Measurements from ENCODE around the gene ADAM12. TPM values are rescaled to one million over a fixed set of nuclear protein-coding genes. Genes with fewer than 3 reads are reported as not detected.

Gene ADAM12
- polyA plus RNA-seq, 3 donors = 0.05 TPM; not detected in 2

GRCh38 chr10:126312167-126312566, 76.1 kb downstream of the ADAM12 start:
- H4K20me1 ChIP-seq (ENCODE audit: insufficient read depth, low read length) = no peaks in the 10 kb centered on the region
- TF ChIP-seq CTCF (IDR thresholded peaks at IDR 0.05) = no peak
- no peaks in the 10 kb centered on the region for H3K36me3 ChIP-seq (replicated peaks in 1 of 2; ENCODE audit: control insufficient read depth in 1 of 2, insufficient read depth in 2 of 2, low read length in 2 of 2)
- H3K27me3 ChIP-seq (ENCODE audit: control insufficient read depth in 2 of 2, insufficient read depth in 2 of 2, low read length in 2 of 2) = no peaks in the 10 kb centered on the region
- no peaks in the 10 kb centered on the region for H3K4me1 Mint-ChIP-seq
- H3K9me3 ChIP-seq (replicated peaks in 1 of 2; ENCODE audit: control insufficient read depth in 1 of 2, insufficient read depth in 1 of 2, low read length in 2 of 2) = no peaks in the 10 kb centered on the region
- no peak overlapping the region for H2AFZ ChIP-seq (ENCODE audit: insufficient read depth, low read depth, low read length, poor library complexity, severe bottlenecking)
- 97% methylated on average over 4 of the region's 9 CpGs for WGBS (ENCODE audit: insufficient coverage)
- H3K36me3 Mint-ChIP-seq = no peaks in the 10 kb centered on the region
- H3K4me1 ChIP-seq (ENCODE audit: control insufficient read depth in 1 of 2, insufficient read depth in 2 of 2, low read length in 2 of 2) = no peaks in the 10 kb centered on the region
- DNase-seq = no peak
- intact Hi-C loops (cut with micrococcal nuclease) = no loop called here
- H3K79me2 ChIP-seq (ENCODE audit: insufficient read depth, low read length) = no peaks in the 10 kb centered on the region
- no peak overlapping the region for H3K27ac Mint-ChIP-seq
- H3K9me3 Mint-ChIP-seq = peaks cover 0 to 10% (median 3%) of the 10 kb centered on the region in 7 donors
- H3K27me3 Mint-ChIP-seq (ENCODE audit: low read depth in 3 of 3) = peaks cover 1 to 2% (median 1%) of the 10 kb centered on the region in 3 donors
- no peak overlapping the region for H3K4me2 ChIP-seq (replicated peaks; ENCODE audit: extremely low read depth, low read length, poor library complexity, severe bottlenecking)
- no peak overlapping the region for H3K4me3 ChIP-seq (replicated peaks in 1 of 3; ENCODE audit: low read depth in 2 of 3, low read length in 3 of 3)
- H3K27ac ChIP-seq (ENCODE audit: low read depth in 1 of 2, low read length in 2 of 2) = no peak overlapping the region
- no peak overlapping the region for H3K4me3 Mint-ChIP-seq
- no peak overlapping the region for H3K9ac ChIP-seq (ENCODE audit: insufficient read depth, low read length, poor library complexity, severe bottlenecking)

DNA sequence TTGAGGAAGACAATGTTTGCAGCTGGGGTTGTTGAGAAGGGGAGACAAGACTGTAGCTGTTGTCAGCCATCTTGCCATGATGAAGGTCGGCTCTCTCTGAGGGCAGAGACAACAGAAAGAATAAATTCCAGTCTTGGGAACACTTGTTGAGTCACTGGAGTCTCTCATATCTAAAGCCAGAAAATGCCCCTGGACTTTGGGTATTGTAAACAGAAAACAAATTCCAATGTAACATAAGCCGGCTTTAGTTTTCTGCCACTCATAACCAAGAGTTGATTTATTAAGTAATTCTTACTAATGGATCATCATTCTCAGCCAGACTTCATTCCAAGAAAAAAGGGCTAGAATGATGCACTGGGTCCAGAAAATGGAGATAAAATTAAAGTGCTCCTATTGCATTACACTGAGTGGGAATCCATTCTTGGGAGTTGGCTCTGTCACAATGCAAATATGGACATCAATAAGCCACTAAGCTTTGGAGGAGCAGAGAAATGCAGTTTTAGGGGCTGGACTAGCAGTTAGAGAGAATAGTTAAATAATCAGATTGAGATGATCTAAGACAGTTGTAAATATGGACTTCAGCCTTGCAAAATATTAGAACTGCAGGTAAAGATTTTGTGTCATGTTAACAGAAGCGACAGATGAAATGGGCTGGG, 78.9 kb downstream of the ADAM12 start:
- Histone ChIP-seq H3K79me2 (ENCODE audit: insufficient read depth, low read length) (no peaks in the 10 kb centered on the region), H3K4me1 (ENCODE audit: control insufficient read depth in 1 of 2, insufficient read depth in 2 of 2, low read length in 2 of 2) (no peaks in the 10 kb centered on the region), H3K9me3 (replicated peaks in 1 of 2; ENCODE audit: control insufficient read depth in 1 of 2, insufficient read depth in 1 of 2, low read length in 2 of 2) (no peaks in the 10 kb centered on the region), H3K27me3 (ENCODE audit: control insufficient read depth in 2 of 2, insufficient read depth in 2 of 2, low read length in 2 of 2) (no peaks in the 10 kb centered on the region), H3K36me3 (replicated peaks in 1 of 2; ENCODE audit: control insufficient read depth in 1 of 2, insufficient read depth in 2 of 2, low read length in 2 of 2) (no peaks in the 10 kb centered on the region), H3K4me3 (replicated peaks in 1 of 3; ENCODE audit: low read depth in 2 of 3, low read length in 3 of 3) (no peak overlapping the region), H2AFZ (ENCODE audit: insufficient read depth, low read depth, low read length, poor library complexity, severe bottlenecking) (no peak overlapping the region), H3K27ac (ENCODE audit: low read depth in 1 of 2, low read length in 2 of 2) (no peak overlapping the region), H3K4me2 (replicated peaks; ENCODE audit: extremely low read depth, low read length, poor library complexity, severe bottlenecking) (no peak overlapping the region), H4K20me1 (ENCODE audit: insufficient read depth, low read length) (no peaks in the 10 kb centered on the region), H3K9ac (ENCODE audit: insufficient read depth, low read length, poor library complexity, severe bottlenecking) (no peak overlapping the region)
- H3K4me3 Mint-ChIP-seq = no peak overlapping the region
- TF ChIP-seq CTCF (IDR thresholded peaks at IDR 0.05) = no peak
- no peaks in the 10 kb centered on the region for H3K4me1 Mint-ChIP-seq
- H3K27me3 Mint-ChIP-seq (ENCODE audit: low read depth in 3 of 3) = peaks cover 0 to 3% (median 1%) of the 10 kb centered on the region in 3 donors
- intact Hi-C loops (cut with micrococcal nuclease) = no loop called here
- H3K9me3 Mint-ChIP-seq = peaks cover 0 to 15% (median 3%) of the 10 kb centered on the region in 7 donors
- no CpG with 5 or more reads among the region's 3 CpGs for WGBS (ENCODE audit: insufficient coverage)
- no peaks in the 10 kb centered on the region for H3K36me3 Mint-ChIP-seq
- no peak for DNase-seq
- H3K27ac Mint-ChIP-seq = peak overlapping the region in 1 of 7 donors; percentile 12
